NB4 (cell line): ENCODE measurements around the gene FLNC.

Experiments used
- DNase-seq: peaks from one replicate; pipeline ENCODE4 v3.0.0; 2010; ENCODE audit warnings: low read depth
- H3K4me3 ChIP-seq: one replicate; pipeline ENCODE4 v1.5.1; 2011; ENCODE audit warnings: mild to moderate bottlenecking, low read depth, low read length, moderate library complexity
- CTCF ChIP-seq: IDR thresholded peaks from one replicate; pipeline ENCODE4 v1.5.1; 2012; ENCODE audit warnings: low read depth, low read length
- MYC ChIP-seq: IDR thresholded peaks from 2 replicates; pipeline ENCODE4 v1.6.1; 2011; ENCODE audit warnings: low read depth, low read length
- POLR2A ChIP-seq: IDR thresholded peaks from 2 replicates; pipeline ENCODE4 v1.6.1; 2011; ENCODE audit warnings: mild to moderate bottlenecking; ENCODE audit not compliant: insufficient read length; ENCODE audit errors: extremely low read depth
- TF ChIP-seq, protein P1 (sequence below): IDR thresholded peaks from 2 replicates; pipeline ENCODE4 v1.6.1; 2011; ENCODE audit warnings: low read depth, low read length

The FLNC gene

GRCh38 chr7:128889121-128889520 is 58.9 kb downstream of the FLNC start:
- TF ChIP-seq POLR2A (no peak), MYC (no peak), CTCF (no peak)
- TF ChIP-seq, protein P1, sequence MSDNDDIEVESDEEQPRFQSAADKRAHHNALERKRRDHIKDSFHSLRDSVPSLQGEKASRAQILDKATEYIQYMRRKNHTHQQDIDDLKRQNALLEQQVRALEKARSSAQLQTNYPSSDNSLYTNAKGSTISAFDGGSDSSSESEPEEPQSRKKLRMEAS = no peak
- no peak overlapping the region for H3K4me3 ChIP-seq
- no peak for DNase-seq

DNA sequence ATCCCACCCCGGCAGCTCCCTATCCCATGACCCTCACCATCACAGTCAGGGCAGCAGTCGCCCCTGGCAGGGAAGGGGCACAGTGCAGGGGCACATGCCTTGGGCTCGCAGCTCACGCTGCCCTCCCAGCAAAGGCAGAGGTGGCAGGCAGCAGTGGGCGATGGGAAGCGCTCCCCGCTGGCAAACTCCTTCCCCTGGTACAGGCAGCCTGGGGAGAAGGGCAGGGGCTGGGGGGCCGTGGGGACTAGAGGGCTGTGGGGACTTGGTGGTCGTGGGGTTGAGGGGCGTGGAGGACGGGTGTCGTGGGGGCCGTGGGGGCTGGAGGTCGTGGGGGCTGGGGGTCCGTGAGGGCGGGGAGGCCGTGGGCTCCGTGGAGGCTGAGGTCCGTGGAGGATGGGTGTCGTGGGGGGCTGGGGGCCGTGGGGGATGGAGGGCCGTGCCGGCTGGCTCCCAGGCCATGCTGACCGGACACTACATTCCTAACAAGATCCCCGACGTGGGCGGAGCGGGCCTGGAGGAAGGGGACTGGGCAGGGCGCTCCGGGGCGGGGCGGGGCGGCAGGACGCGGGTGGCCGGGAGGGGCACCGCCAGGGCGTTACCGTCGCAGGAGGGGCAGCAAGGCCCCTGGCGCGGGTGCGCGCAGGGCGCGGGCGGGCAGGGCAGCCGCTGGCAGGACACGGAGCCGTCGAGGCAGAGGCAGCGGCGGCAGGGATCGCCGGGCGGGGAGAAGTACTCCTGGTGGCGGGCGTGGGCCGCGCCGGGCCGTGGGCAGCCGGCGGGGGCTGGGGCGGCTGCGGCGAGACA is 60.3 kb downstream of the FLNC start:
- H3K4me3 ChIP-seq = no peak overlapping the region
- DNase-seq = no peak
- TF ChIP-seq, protein P1 = no peak
- TF ChIP-seq POLR2A = no peak
- TF ChIP-seq MYC = no peak
- no peak for TF ChIP-seq CTCF

DNA sequence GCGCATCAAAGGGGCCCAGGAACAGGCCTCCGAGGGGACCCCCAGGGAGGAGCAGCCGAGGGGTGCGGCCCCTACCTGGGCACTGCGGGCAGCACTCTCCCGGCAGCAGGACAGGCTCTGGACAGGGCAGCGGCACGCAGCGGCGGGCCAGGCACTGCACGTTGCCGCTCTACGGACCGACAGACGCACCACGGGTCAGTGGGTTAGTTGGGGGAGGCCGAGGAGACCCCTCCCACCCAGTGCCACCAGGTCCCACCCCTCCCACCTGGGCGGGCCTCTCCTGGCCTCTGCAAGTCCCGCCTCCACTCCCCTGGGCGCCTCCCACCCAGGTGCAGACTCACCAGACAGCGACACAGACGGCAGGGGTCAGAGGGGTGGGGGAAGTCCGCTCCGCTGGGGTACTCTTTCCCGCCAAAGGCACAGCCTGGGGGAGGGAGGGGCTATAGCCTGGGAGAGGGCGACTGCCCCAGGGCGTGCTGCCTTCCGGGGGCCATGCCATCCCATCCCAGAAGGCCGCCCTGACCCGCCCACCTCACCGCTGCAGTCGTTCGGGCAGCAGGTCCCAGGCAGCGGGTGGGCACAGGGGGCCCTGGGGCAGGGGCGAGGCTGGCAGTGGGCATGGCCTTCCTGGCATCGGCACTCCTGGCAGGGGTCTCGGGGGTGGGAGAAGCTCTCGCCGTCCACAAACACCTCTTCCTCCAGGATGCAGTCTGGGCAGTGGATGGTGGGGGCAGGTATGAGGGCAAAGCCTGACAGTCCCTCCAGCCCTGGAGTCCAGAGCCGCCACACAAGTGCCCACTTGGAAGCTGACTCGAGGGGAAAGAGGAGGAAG is 61.1 kb downstream of the FLNC start:
- H3K4me3 ChIP-seq = no peak overlapping the region
- TF ChIP-seq POLR2A (no peak), CTCF (no peak), MYC (no peak)
- TF ChIP-seq, protein P1 = no peak
- DNase-seq = no peak

GRCh38 chr7:128891942-128892269 is 61.7 kb downstream of the FLNC start:
- H3K4me3 ChIP-seq = no peak overlapping the region
- no peak for TF ChIP-seq POLR2A
- TF ChIP-seq, protein P1 = 0 out of 2 replicates have a peak, but pooled peaks have one; percentile 15
- no peak for DNase-seq

- no peak overlapping the region for H3K4me3 ChIP-seq
- TF ChIP-seq MYC = no peak
- TF ChIP-seq, protein P1 = no peak
- no peak for TF ChIP-seq POLR2A
- TF ChIP-seq CTCF = no peak
- DNase-seq = no peak
These were observed 62.5 kb downstream of the FLNC start for GRCh38 chr7:128892521-128893250.
